ENCODE data around the gene RFC3. TPM values are rescaled to one million over a fixed set of nuclear protein-coding genes. Genes with fewer than 3 reads are reported as not detected.
"Not testable (repeated sequence)": the region's sequence is repeated elsewhere in the genome, so short reads cannot be mapped to it uniquely, and the experiment has no call there.

RFC3 gene
- total RNA-seq, 1 experiment from 2014 or later, result 19.0 TPM

DNA sequence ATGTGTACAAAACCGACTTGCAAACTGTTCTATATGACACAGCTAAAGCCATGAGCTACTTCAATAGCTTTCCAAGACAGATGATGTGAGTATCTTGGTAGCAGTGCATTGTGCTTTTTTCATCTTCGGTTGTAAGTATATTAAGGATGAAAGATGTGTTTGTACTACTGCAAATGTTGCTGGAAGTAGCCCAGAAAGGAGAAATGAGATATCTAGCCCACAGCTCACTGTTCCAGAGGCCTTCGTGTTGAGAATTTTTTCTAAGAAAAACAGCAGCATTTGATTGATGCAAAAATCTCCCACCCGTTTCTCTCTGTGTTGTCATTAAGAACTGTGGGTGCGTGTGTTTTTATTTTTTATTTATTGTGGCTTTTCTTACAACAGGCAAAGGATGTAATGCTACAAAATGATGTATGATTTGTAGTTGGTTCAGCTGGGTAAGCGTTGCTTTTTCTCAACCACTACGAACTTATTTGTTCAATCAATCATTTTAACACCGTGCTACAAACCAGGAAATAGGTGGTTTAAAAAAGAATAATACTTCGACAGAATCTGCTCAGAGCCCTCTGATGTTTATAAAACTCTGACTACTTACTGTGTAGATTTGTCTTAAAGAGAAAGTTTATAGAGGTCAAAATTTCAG lies 41.6 kb upstream of the RFC3 start:
- POLR2A ChIA-PET, result no interaction called here
- Histone ChIP-seq H3K9me3 (ENCODE audit: control insufficient read depth, insufficient read depth, low read depth, low read length) (no peaks in the 10 kb centered on the region), H3K4me3 (ENCODE audit: low read depth in 2 of 2, low read length in 2 of 2) (no peak overlapping the region), H3K27ac (ENCODE audit: low read length) (no peak overlapping the region), H3K27me3 (ENCODE audit: control insufficient read depth, insufficient read depth, low read length) (no peaks in the 10 kb centered on the region; the same call in 1 of the 2 replicates), H3K4me1 (ENCODE audit: control insufficient read depth, insufficient read depth, low read length) (no peaks in the 10 kb centered on the region), H3K36me3 (ENCODE audit: control insufficient read depth, insufficient read depth, low read length) (no peaks in the 10 kb centered on the region)
- BruUV-seq (replicated peaks), result no TSS peak
- intact Hi-C loops (cut with micrococcal nuclease; ENCODE audit: unreplicated experiment) (no loop called here), in situ Hi-C loops (cut with HindIII; ENCODE audit: low pct_unique_long_range_greater_than_20kb, low sequenced_read_pairs) (no loop called here)
- DNase-seq (ENCODE audit: low read depth, low spot score) (no peak), ATAC-seq (no peak)
- CTCF ChIA-PET, result no interaction called here
- TF ChIP-seq SIN3A (IDR thresholded peaks at IDR 0.05; ENCODE audit: borderline replicate concordance, insufficient read depth, low read depth, low read length), result no peak
- TF ChIP-seq, protein P1, sequence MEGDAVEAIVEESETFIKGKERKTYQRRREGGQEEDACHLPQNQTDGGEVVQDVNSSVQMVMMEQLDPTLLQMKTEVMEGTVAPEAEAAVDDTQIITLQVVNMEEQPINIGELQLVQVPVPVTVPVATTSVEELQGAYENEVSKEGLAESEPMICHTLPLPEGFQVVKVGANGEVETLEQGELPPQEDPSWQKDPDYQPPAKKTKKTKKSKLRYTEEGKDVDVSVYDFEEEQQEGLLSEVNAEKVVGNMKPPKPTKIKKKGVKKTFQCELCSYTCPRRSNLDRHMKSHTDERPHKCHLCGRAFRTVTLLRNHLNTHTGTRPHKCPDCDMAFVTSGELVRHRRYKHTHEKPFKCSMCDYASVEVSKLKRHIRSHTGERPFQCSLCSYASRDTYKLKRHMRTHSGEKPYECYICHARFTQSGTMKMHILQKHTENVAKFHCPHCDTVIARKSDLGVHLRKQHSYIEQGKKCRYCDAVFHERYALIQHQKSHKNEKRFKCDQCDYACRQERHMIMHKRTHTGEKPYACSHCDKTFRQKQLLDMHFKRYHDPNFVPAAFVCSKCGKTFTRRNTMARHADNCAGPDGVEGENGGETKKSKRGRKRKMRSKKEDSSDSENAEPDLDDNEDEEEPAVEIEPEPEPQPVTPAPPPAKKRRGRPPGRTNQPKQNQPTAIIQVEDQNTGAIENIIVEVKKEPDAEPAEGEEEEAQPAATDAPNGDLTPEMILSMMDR (IDR thresholded peaks at IDR 0.05), result no peak
- TF ChIP-seq, protein P2, sequence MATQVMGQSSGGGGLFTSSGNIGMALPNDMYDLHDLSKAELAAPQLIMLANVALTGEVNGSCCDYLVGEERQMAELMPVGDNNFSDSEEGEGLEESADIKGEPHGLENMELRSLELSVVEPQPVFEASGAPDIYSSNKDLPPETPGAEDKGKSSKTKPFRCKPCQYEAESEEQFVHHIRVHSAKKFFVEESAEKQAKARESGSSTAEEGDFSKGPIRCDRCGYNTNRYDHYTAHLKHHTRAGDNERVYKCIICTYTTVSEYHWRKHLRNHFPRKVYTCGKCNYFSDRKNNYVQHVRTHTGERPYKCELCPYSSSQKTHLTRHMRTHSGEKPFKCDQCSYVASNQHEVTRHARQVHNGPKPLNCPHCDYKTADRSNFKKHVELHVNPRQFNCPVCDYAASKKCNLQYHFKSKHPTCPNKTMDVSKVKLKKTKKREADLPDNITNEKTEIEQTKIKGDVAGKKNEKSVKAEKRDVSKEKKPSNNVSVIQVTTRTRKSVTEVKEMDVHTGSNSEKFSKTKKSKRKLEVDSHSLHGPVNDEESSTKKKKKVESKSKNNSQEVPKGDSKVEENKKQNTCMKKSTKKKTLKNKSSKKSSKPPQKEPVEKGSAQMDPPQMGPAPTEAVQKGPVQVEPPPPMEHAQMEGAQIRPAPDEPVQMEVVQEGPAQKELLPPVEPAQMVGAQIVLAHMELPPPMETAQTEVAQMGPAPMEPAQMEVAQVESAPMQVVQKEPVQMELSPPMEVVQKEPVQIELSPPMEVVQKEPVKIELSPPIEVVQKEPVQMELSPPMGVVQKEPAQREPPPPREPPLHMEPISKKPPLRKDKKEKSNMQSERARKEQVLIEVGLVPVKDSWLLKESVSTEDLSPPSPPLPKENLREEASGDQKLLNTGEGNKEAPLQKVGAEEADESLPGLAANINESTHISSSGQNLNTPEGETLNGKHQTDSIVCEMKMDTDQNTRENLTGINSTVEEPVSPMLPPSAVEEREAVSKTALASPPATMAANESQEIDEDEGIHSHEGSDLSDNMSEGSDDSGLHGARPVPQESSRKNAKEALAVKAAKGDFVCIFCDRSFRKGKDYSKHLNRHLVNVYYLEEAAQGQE (IDR thresholded peaks at IDR 0.05; ENCODE audit: insufficient read depth in 1 of 2, low read depth in 2 of 2, low read length in 1 of 2), result no peak
- TF ChIP-seq TCF7L2 (IDR thresholded peaks at IDR 0.05; ENCODE audit: low read depth, low read length), result no peak
- TF ChIP-seq POLR2AphosphoS5 (IDR thresholded peaks at IDR 0.05; ENCODE audit: low read depth, low read length), result no peak

DNA sequence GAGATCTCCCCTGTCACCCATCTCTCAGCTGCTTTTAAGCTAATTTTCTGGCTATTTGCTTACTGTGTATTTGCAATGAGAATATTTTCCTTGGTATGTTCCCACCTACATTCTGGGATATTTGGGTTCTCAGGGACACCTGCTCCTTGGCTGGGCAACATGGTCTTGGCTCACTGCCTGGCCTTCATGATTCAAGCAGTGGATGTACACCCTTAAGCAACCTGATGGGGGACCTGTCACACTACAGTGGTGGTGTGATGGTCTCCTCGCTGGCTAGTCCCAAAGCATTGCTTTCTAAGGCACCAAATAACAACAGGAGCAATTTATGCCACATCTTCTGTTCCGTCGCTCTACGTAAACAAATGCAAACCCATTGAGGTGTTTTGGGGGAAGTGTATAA lies 35.3 kb upstream of the RFC3 start:
- Histone ChIP-seq H3K27ac (ENCODE audit: low read length) (no peak overlapping the region), H3K9me3 (ENCODE audit: control insufficient read depth, insufficient read depth, low read depth, low read length) (no peaks in the 10 kb centered on the region), H3K4me3 (ENCODE audit: low read depth in 2 of 2, low read length in 2 of 2) (no peak overlapping the region), H3K27me3 (ENCODE audit: control insufficient read depth, insufficient read depth, low read length) (no peaks in the 10 kb centered on the region), H3K36me3 (ENCODE audit: control insufficient read depth, insufficient read depth, low read length) (no peaks in the 10 kb centered on the region), H3K4me1 (ENCODE audit: control insufficient read depth, insufficient read depth, low read length) (no peaks in the 10 kb centered on the region; the same call in 1 of the 2 replicates)
- DNase-seq (ENCODE audit: low read depth, low spot score), result no peak
- BruUV-seq (replicated peaks), result no TSS peak
- POLR2A ChIA-PET, result no interaction called here
- ATAC-seq, result no peak
- in situ Hi-C loops (cut with HindIII; ENCODE audit: low pct_unique_long_range_greater_than_20kb, low sequenced_read_pairs) (no loop called here), intact Hi-C loops (cut with micrococcal nuclease; ENCODE audit: unreplicated experiment) (no loop called here)
- CTCF ChIA-PET, result no interaction called here
- TF ChIP-seq SIN3A (IDR thresholded peaks at IDR 0.05; ENCODE audit: borderline replicate concordance, insufficient read depth, low read depth, low read length) (no peak), POLR2AphosphoS5 (IDR thresholded peaks at IDR 0.05; ENCODE audit: low read depth, low read length) (no peak), TCF7L2 (IDR thresholded peaks at IDR 0.05; ENCODE audit: low read depth, low read length) (no peak)
- TF ChIP-seq, protein P1 (IDR thresholded peaks at IDR 0.05), result no peak
- TF ChIP-seq, protein P2 (IDR thresholded peaks at IDR 0.05; ENCODE audit: insufficient read depth in 1 of 2, low read depth in 2 of 2, low read length in 1 of 2), result no peak

DNA sequence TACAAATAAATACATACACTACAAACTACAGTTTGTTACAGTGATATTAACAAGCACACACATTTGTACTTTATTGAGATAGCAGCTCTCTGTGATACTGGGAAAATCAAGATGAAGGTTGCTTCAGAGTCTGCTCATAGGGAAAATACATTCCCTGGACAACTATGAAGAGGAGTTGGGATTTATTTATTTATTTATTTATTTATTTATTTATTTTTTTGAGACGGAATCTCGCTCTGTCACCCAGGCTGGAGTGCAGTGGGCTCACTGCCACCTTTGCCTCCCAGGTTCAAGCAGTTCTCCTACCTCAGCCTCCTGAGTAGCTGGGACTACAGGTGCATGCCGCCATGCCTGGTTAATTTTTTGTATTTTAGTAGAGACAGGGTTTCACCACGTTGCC lies 34.7 kb upstream of the RFC3 start:
- intact Hi-C loops (cut with micrococcal nuclease; ENCODE audit: unreplicated experiment); ATAC-seq; H3K4me3 ChIP-seq (ENCODE audit: low read depth in 2 of 2, low read length in 2 of 2); CTCF ChIA-PET; BruUV-seq (replicated peaks); DNase-seq (ENCODE audit: low read depth, low spot score); H3K4me1 ChIP-seq (ENCODE audit: control insufficient read depth, insufficient read depth, low read length); H3K9me3 ChIP-seq (ENCODE audit: control insufficient read depth, insufficient read depth, low read depth, low read length); in situ Hi-C loops (cut with HindIII; ENCODE audit: low pct_unique_long_range_greater_than_20kb, low sequenced_read_pairs); H3K27ac ChIP-seq (ENCODE audit: low read length); H3K36me3 ChIP-seq (ENCODE audit: control insufficient read depth, insufficient read depth, low read length); POLR2A ChIA-PET; H3K27me3 ChIP-seq (ENCODE audit: control insufficient read depth, insufficient read depth, low read length): not testable (repeated sequence)

All from Panc1 (cell line).